ENCODE results near the gene PKLR.

PKLR gene

GRCh38 chr1:155322571-155322952 lies 21.3 kb upstream of the PKLR start:
- Mint-ChIP-seq H3K27ac (no peak overlapping the region), H3K9me3 (no peaks in the 10 kb centered on the region), H3K36me3 (ENCODE audit: low read depth) (peaks cover 23% of the 10 kb centered on the region), H3K4me3 (peak overlapping the region; percentile 81), H3K27me3 (no peaks in the 10 kb centered on the region), H3K4me1 (peaks cover 33% of the 10 kb centered on the region)
- no peak for ATAC-seq
- DNase-seq, result no peak

GRCh38 chr1:155321639-155322503 lies 20.6 kb upstream of the PKLR start:
- peaks cover 23% of the 10 kb centered on the region for H3K36me3 Mint-ChIP-seq (ENCODE audit: low read depth)
- no peak for DNase-seq
- H3K27me3 Mint-ChIP-seq, result no peaks in the 10 kb centered on the region
- no peak for ATAC-seq
- H3K9me3 Mint-ChIP-seq, result no peaks in the 10 kb centered on the region
- peak overlapping the region; percentile 81 for H3K4me3 Mint-ChIP-seq
- peaks cover 33% of the 10 kb centered on the region for H3K4me1 Mint-ChIP-seq
- no peak overlapping the region for H3K27ac Mint-ChIP-seq

GRCh38 chr1:155320661-155321617 lies 19.7 kb upstream of the PKLR start, which contains the start of gene RUSC1:
TSS of gene RUSC1 (plus strand) at chr1:155320894. CDS start at chr1:155321774, 880 bp downstream.
- no peaks in the 10 kb centered on the region for H3K9me3 Mint-ChIP-seq
- no peak within 1 kb of the TSS for H3K27ac Mint-ChIP-seq
- H3K4me1 Mint-ChIP-seq, result peaks cover 30% of the 10 kb centered on the region
- no peaks in the 10 kb centered on the region for H3K27me3 Mint-ChIP-seq
- peak; percentile 27 for ATAC-seq
- peaks cover 26% of the 10 kb centered on the region for H3K36me3 Mint-ChIP-seq (ENCODE audit: low read depth)
- DNase-seq, result peak; percentile 81
- peak within 1 kb of the TSS; percentile 48 for H3K4me3 Mint-ChIP-seq

GRCh38 chr1:155320252-155320651 lies 19.0 kb upstream of the PKLR start:
- no peak for ATAC-seq
- Mint-ChIP-seq H3K4me3 (peak overlapping the region; percentile 48), H3K27ac (no peak overlapping the region), H3K9me3 (no peaks in the 10 kb centered on the region), H3K27me3 (no peaks in the 10 kb centered on the region), H3K36me3 (ENCODE audit: low read depth) (peaks cover 26% of the 10 kb centered on the region), H3K4me1 (peaks cover 25% of the 10 kb centered on the region)
- DNase-seq, result no peak

GRCh38 chr1:155319536-155319935 lies 18.3 kb upstream of the PKLR start:
- no peaks in the 10 kb centered on the region for H3K27me3 Mint-ChIP-seq
- no peaks in the 10 kb centered on the region for H3K9me3 Mint-ChIP-seq
- H3K4me1 Mint-ChIP-seq, result peaks cover 22% of the 10 kb centered on the region
- peaks cover 26% of the 10 kb centered on the region for H3K36me3 Mint-ChIP-seq (ENCODE audit: low read depth)
- ATAC-seq (no peak), DNase-seq (no peak)
- no peak overlapping the region for H3K27ac Mint-ChIP-seq
- H3K4me3 Mint-ChIP-seq, result no peak overlapping the region

DNA sequence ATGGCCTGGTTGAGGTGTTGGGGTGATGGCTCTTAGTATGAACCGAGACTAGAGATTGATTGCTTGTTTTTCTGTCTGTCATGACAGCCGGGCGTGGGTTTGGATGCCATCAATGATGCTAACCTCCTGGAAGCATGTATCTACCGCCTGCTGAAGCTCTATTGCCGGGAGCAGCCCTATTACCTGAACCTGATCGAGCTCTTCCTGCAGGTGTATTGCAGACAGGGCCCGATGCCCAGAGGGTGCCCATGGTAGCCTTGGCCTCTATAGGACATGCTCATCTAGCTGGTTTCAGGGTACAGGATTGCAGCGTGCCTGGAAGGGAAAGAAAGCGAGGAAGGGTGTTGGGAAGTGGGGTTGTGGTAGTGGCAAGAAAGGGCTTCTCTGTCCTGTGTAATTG lies 16.8 kb upstream of the PKLR start:
- no peak for DNase-seq
- H3K4me3 Mint-ChIP-seq, result no peak overlapping the region
- H3K27me3 Mint-ChIP-seq, result no peaks in the 10 kb centered on the region
- no peak for ATAC-seq
- no peak overlapping the region for H3K27ac Mint-ChIP-seq
- peaks cover 25% of the 10 kb centered on the region for H3K4me1 Mint-ChIP-seq
- H3K9me3 Mint-ChIP-seq, result no peaks in the 10 kb centered on the region
- H3K36me3 Mint-ChIP-seq (ENCODE audit: low read depth), result peaks cover 33% of the 10 kb centered on the region

- Mint-ChIP-seq H3K4me3 (no peak overlapping the region), H3K4me1 (peaks cover 22% of the 10 kb centered on the region), H3K9me3 (no peaks in the 10 kb centered on the region), H3K27ac (no peak overlapping the region), H3K27me3 (no peaks in the 10 kb centered on the region), H3K36me3 (ENCODE audit: low read depth) (peaks cover 40% of the 10 kb centered on the region)
- ATAC-seq, result no peak
- DNase-seq, result no peak
Observed at GRCh38 chr1:155316922-155317321, 15.7 kb upstream of the PKLR start.

DNA sequence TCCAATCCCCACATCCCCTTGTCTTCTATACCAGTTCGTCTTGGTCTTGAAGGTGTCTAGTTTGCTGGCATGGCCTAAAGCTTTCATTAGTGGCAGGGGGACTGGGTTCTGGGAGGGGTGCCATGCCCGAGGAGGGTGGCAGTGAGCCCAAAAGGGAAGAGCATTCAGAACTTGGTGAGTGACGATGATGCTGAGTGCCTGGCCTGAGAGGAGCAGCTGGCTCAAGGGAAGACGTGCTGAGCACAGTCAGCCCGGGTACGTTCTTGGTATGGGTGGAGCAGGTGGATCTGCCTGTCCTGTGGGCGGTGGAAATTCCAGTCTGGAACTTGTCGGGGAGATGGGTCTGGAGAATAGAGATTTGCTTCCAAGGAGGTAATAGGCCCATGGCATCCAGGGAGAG lies 12.0 kb upstream of the PKLR start:
- ATAC-seq (no peak), DNase-seq (no peak)
- Mint-ChIP-seq H3K9me3 (no peaks in the 10 kb centered on the region), H3K4me1 (peaks cover 30% of the 10 kb centered on the region), H3K4me3 (no peak overlapping the region), H3K27ac (no peak overlapping the region), H3K27me3 (peaks cover 2% of the 10 kb centered on the region), H3K36me3 (ENCODE audit: low read depth) (peaks cover 47% of the 10 kb centered on the region)

- peaks cover 38% of the 10 kb centered on the region for H3K4me1 Mint-ChIP-seq
Observed at GRCh38 chr1:155309423-155310021, 8.3 kb upstream of the PKLR start.

DNA sequence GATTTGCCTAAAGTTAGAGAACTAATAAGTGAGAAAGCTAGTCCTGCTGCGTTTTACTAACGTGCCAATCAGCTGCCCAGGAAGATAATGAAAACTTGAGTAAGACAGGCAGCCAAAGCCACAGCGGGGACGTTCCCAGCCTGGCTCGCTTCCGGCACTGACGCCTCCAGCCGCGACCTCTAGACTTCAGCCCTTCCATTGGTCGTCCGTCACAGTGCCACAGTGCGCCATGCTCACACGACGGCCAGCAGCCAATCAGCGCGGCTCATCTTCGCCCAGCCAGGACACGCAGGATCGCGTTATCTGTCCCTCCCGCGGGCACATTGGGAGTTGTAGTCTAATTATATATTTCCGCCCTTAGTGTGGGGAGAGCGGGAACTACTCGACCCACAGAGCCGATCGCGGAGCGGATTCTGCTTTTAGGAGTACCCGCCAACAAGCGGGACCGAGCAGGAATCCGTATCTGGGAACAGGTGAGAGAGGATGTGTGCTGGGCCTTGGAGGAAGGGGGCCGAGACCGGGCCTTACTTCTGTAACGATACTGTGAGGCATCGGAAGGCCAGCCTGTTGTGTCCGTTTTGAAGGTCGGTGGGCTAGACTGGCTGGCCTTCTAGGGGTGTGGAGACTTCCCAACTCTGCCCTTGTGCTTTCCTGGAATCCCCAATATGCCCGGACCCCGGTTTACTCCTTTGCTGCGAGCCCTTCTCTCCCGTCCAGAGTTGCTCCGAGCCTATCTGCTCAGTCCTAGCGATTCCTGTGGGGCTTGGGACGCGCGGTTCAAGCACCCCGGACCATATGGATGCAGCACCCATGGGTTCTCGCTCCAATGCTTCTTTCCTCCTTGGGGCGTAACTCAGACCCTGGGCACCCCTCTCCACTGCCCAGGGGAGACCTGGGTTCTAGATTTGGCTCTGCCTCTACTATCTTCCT lies 7.5 kb upstream of the PKLR start, which contains the start of gene FDPS:
TSS of gene FDPS (plus strand) at position 374 of the 930 bp plus-strand sequence. CDS start 924 bp downstream, outside the sequence.
- Mint-ChIP-seq H3K27ac (peak within 1 kb of the TSS; percentile 99), H3K36me3 (ENCODE audit: low read depth) (peaks cover 37% of the 10 kb centered on the region), H3K4me1 (peaks cover 38% of the 10 kb centered on the region), H3K4me3 (peak within 1 kb of the TSS; percentile 96), H3K9me3 (no peaks in the 10 kb centered on the region), H3K27me3 (peaks cover 2% of the 10 kb centered on the region)
- peak; percentile 99 for ATAC-seq
- DNase-seq, result peak; percentile 95

More at GRCh38 chr1:155309423-155310021, 8.3 kb upstream of the PKLR start:
- H3K27ac Mint-ChIP-seq, result peak overlapping the region; percentile 99
- DNase-seq, result no peak
- no peaks in the 10 kb centered on the region for H3K9me3 Mint-ChIP-seq
- no peak for ATAC-seq
- H3K27me3 Mint-ChIP-seq, result peaks cover 2% of the 10 kb centered on the region
- peaks cover 39% of the 10 kb centered on the region for H3K36me3 Mint-ChIP-seq (ENCODE audit: low read depth)
- H3K4me3 Mint-ChIP-seq, result peak overlapping the region; percentile 96

DNA sequence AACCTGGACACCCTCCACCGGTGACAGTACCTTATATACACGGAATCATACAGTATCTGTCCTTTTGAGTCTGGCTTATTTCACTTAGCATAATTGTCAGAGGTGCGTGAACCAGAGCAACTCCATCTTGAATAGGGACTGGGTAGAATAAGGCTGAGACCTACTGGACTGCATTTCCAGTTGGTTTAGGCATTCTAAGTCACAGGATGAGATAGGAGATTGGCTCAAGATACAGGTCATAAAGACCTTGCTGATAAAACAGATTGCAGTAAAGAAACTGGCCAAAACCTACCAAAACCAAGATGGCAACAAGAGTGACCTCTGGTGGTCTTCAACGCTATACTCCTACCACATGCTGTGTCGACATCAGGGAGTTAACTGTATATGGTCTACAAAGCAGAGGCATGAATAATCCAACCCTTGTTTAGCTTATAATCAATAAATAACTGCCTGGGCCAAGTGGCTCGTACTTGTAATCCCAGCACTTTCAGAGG lies 6.1 kb upstream of the PKLR start:
- Mint-ChIP-seq H3K27ac (peak overlapping the region; percentile 99), H3K4me1 (peaks cover 33% of the 10 kb centered on the region), H3K36me3 (ENCODE audit: low read depth) (peaks cover 26% of the 10 kb centered on the region), H3K9me3 (no peaks in the 10 kb centered on the region), H3K27me3 (peaks cover 2% of the 10 kb centered on the region), H3K4me3 (peak overlapping the region; percentile 96)
- no peak for ATAC-seq
- no peak for DNase-seq

DNA sequence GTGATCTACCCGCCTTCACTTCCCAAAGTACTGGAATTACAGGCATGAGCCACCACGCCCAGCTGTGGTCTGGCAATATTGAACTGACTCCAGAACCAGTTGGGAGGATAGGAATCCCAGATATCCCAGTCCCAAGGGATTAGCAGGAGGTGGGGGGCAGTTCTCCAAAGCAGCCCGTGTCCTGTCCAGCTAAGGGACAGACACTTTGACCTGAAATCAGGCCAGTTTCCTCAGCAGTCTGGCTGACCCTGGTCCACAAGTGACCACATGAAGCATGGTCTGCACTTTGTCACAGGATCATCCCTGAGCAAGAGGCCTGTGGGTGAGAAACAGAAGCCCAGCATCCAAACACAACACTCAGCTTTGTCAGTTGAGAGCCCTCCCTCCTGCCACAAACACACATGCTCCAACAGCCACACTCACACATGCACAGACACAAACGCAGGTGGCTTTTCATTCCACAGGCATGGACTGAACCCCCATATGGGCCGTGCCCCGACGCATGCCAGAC lies 4.7 kb upstream of the PKLR start:
- no peak overlapping the region for H3K27ac Mint-ChIP-seq
- peaks cover 2% of the 10 kb centered on the region for H3K27me3 Mint-ChIP-seq
- H3K36me3 Mint-ChIP-seq (ENCODE audit: low read depth), result peaks cover 18% of the 10 kb centered on the region
- no peak for DNase-seq
- no peak for ATAC-seq
- H3K9me3 Mint-ChIP-seq, result no peaks in the 10 kb centered on the region
- H3K4me3 Mint-ChIP-seq, result no peak overlapping the region
- peaks cover 24% of the 10 kb centered on the region for H3K4me1 Mint-ChIP-seq

- Mint-ChIP-seq H3K27ac (no peak overlapping the region), H3K4me3 (no peak overlapping the region), H3K36me3 (ENCODE audit: low read depth) (peaks cover 9% of the 10 kb centered on the region), H3K9me3 (no peaks in the 10 kb centered on the region), H3K4me1 (peaks cover 12% of the 10 kb centered on the region), H3K27me3 (peaks cover 2% of the 10 kb centered on the region)
- DNase-seq (no peak), ATAC-seq (no peak)
Observed at GRCh38 chr1:155304558-155305063, 3.4 kb upstream of the PKLR start.

Measured in activated naive CD8-positive, alpha-beta T cell treated with anti-CD3 and anti-CD28 coated beads, Interleukin-2, amount 50 U/mL, for 24 hours (primary cell).